ENCODE results near the gene REV3L. TPM values are rescaled to one million over a fixed set of nuclear protein-coding genes. Genes with fewer than 3 reads are reported as not detected.

Gene REV3L
- polyA plus RNA-seq, 3 donors from 2014 or later, result 0.75 to 18.3 (median 9.0) TPM

DNA sequence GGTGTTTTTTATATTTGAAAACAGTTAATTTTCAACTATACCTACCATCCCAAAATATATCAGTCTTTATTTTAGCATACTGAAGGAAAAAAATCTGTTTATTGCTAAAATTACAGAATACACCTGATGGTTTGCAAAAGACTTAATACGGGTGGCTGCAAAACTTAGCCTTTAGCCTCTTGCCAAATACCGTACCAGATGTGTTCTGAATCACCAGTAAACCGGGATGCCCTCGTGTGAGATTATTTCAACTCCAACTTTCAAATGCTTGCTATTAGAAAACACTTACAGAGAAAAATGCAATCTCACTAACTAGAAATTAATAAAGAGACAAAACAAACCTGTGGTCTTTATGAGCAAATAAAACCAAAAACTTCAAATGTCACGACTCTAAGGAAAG lies 36.0 kb downstream of the REV3L start:
- Mint-ChIP-seq H3K36me3 (no peaks in the 10 kb centered on the region), H3K4me1 (peaks cover 2 to 5% of the 10 kb centered on the region in 2 donors), H3K27me3 (ENCODE audit: low read depth in 3 of 3) (peaks cover 0 to 2% (median 0%) of the 10 kb centered on the region in 3 donors), H3K9me3 (no peaks in the 10 kb centered on the region), H3K27ac (no peak overlapping the region), H3K4me3 (no peak overlapping the region)
- DNase-seq, result no peak

DNA sequence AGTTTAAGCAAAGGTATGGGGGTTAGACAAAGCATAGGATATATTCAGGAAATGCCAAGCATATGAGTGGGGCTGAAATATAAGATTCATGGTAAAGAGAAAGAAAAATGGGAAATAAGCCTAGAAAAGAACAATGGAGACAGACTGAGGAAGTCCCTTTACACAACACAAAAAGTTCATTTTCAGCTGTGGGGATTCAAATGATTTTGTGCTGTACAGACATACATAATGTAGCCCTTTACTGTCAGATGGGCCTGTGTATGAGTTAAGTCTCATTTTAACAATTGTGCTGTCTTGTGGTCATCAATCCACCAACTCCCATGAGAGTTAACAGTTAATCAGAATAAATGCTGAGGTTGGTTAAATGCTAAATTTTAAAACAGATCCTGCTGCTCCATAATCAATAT lies 37.2 kb downstream of the REV3L start:
- H3K4me1 Mint-ChIP-seq, result peaks cover 7 to 13% of the 10 kb centered on the region in 2 donors
- H3K27ac Mint-ChIP-seq, result peak overlapping the region in 1 of 6 donors; percentile 20
- no peak for DNase-seq
- no peak overlapping the region for H3K4me3 Mint-ChIP-seq
- peaks cover 0 to 2% (median 0%) of the 10 kb centered on the region in 3 donors for H3K27me3 Mint-ChIP-seq (ENCODE audit: low read depth in 3 of 3)
- no peaks in the 10 kb centered on the region for H3K9me3 Mint-ChIP-seq
- H3K36me3 Mint-ChIP-seq, result no peaks in the 10 kb centered on the region

DNA sequence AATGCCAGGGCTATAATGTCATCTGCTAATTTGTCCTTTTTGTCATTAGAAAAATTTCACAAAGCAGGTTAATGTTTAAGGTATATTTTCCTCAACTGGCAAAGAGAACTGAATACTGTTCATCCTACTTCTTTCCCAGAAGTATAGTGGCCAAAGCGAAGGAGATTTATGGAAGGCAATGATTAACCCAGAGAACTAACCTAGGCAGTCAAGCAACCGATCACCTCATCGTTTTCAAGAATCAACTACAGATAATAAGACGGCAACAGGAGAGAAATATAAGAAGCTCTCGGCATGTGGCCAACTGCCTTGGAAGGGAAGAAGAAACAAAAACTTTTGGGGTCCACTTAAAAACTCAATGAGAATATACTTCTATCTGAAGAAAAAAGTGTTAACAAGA lies 38.2 kb downstream of the REV3L start:
- Mint-ChIP-seq H3K36me3 (no peaks in the 10 kb centered on the region), H3K4me3 (no peak overlapping the region), H3K4me1 (peaks cover 7 to 13% of the 10 kb centered on the region in 2 donors), H3K27ac (no peak overlapping the region), H3K9me3 (no peaks in the 10 kb centered on the region), H3K27me3 (ENCODE audit: low read depth in 3 of 3) (no peaks in the 10 kb centered on the region)
- no peak for DNase-seq

DNA sequence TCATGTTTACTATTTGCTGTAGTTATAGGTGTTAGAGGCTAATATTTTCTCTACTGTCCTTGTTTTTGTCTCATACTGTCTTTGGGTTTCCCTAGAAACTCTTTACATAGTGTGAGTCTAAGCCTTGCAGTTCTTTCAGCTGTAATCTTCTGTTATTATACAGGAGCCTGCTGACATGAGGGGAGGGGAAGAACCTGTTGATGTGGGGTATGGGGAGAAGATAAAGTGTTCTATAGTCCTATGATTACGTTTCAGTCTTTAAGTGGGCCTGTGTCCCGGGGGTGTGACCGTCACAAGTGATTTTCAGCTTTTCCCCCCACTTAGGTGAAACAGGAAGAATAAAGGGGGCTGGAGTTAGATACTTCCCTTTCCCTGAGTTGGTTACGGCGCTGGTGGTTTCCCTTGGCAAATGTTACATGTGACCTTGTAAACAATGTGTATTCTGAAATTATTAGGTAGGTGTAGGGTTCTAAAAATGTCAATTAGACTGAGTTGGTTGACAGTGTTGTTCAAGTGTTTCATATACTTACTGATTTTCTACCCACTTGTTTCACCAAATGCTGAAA lies 41.3 kb downstream of the REV3L start:
- Mint-ChIP-seq H3K4me1 (peaks cover 7 to 13% of the 10 kb centered on the region in 2 donors), H3K4me3 (no peak overlapping the region)

DNA sequence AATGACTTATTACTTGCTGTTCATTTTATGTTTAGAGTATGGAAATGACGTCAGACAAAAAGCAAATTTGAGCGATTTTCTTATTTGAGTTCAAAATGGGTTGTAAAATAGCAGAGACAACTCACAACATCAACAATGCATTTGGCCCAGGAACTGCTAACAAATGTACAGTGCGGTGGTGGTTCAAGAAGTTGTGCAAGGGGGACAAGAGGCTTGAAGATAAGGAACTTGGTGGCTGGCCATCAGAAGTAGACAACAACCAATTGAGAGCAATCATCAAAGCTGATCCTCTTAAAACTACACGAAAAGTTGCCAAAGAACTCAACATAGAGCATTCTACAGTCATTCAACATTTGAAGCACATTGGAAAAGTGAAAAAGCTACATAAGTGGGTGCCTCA lies 43.8 kb downstream of the REV3L start:
- Mint-ChIP-seq H3K36me3 (no peaks in the 10 kb centered on the region), H3K4me3 (no peak overlapping the region), H3K4me1 (peaks cover 10 to 24% of the 10 kb centered on the region in 2 donors), H3K27me3 (ENCODE audit: low read depth in 3 of 3) (no peaks in the 10 kb centered on the region), H3K9me3 (peaks cover 0 to 2% (median 0%) of the 10 kb centered on the region in 6 donors), H3K27ac (no peak overlapping the region)
- no peak for DNase-seq

More for the DNA sequence above, 41.3 kb downstream of the REV3L start:
- H3K27ac Mint-ChIP-seq, result peak overlapping the region in 1 of 6 donors; percentile 9
- H3K36me3 Mint-ChIP-seq, result no peaks in the 10 kb centered on the region
- no peaks in the 10 kb centered on the region for H3K9me3 Mint-ChIP-seq
- no peaks in the 10 kb centered on the region for H3K27me3 Mint-ChIP-seq (ENCODE audit: low read depth in 3 of 3)
- DNase-seq, result no peak

DNA sequence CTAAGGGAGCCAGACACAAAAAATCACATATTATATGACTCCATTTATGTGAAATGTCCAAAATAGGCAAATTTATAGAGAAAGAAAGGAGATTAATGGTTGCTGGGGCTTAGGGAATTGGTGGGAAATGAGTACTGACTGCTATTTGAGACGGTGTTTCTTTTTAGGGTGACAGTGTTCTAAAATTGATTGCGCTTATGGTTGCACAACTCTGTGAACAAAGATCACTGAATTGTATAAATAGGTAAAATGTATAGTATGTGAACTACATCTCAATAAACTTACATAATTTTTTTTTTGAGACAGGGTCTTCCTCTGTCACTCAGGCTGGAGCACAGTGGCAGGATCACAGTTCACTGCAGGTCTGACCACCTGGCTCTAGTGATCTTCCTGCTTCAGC lies 45.4 kb downstream of the REV3L start:
- H3K9me3 Mint-ChIP-seq, result peaks cover 0 to 2% (median 0%) of the 10 kb centered on the region in 6 donors
- H3K4me3 Mint-ChIP-seq, result no peak overlapping the region

DNA sequence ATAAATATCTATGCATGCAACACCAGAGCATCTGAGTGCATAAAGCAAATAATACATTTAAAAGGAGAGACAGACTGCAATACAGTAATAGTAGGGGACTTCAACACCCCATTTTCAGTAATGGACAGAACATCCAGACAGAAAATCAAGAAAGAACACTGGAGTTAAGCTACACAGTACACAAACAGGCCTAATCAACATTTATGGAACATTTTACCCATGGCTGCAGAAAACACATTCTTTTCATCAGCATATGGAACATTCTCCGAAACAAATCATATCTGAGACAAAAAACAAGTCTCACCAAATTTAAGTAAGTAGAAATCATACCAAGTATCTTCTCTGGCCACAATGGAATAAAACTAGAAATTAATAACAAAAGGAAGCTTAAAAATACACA lies 50.5 kb downstream of the REV3L start:
- no peak overlapping the region for H3K27ac Mint-ChIP-seq
- H3K4me1 Mint-ChIP-seq, result peaks cover 18 to 55% of the 10 kb centered on the region in 2 donors
- DNase-seq, result no peak
- peaks cover 12 to 24% (median 17%) of the 10 kb centered on the region in 3 donors for H3K36me3 Mint-ChIP-seq
- H3K4me3 Mint-ChIP-seq, result no peak overlapping the region
- H3K9me3 Mint-ChIP-seq, result peaks cover 3 to 15% (median 9%) of the 10 kb centered on the region in 6 donors
- H3K27me3 Mint-ChIP-seq (ENCODE audit: low read depth in 3 of 3), result peaks cover 0 to 2% (median 0%) of the 10 kb centered on the region in 3 donors

More for the DNA sequence above, 45.4 kb downstream of the REV3L start:
- no peak for DNase-seq
- Mint-ChIP-seq H3K4me1 (peaks cover 14 to 38% of the 10 kb centered on the region in 2 donors), H3K27ac (no peak overlapping the region), H3K27me3 (ENCODE audit: low read depth in 3 of 3) (no peaks in the 10 kb centered on the region), H3K36me3 (no peaks in the 10 kb centered on the region)

DNA sequence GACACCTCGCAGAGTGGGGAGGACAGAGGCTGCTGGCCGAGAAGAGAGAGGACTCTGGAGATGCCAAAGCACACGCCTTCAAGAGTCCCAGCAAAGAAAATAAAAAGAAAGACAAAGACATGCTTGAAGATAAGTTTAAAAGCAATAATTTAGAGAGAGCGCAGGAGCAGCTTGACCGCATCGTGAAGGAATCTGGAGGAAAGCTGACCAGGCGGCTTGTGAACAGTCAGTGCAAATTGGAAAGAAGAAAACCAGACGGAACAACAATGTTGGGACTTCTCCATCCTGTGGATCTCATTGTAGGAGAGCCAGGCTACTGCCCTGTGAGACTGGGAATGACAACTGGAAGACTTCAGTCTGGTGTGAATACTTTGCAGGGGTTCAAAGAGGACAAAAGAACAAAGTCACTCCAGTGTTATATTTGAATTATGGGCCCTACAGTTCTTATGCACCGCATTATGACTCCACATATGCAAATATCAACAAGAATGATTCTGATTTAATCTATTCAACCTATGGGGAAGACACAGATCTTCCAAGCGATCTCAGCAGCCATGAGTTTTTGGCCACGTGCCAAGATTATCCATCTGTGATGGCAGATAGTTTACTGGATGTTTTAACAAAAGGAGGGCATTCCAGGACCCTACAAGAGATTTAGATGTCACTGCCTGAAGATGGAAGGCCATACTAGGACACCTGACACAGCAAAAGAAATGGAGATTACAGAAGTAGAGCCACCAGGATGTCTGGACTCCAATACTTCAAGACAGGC lies 52.2 kb downstream of the REV3L start:
- Mint-ChIP-seq H3K27me3 (ENCODE audit: low read depth in 3 of 3) (peaks cover 0 to 2% (median 0%) of the 10 kb centered on the region in 3 donors), H3K27ac (no peak overlapping the region), H3K9me3 (peaks cover 3 to 15% (median 9%) of the 10 kb centered on the region in 6 donors), H3K4me3 (no peak overlapping the region), H3K36me3 (peaks cover 12 to 28% (median 17%) of the 10 kb centered on the region in 3 donors), H3K4me1 (peaks cover 23 to 59% of the 10 kb centered on the region in 2 donors)
- no peak for DNase-seq

DNA sequence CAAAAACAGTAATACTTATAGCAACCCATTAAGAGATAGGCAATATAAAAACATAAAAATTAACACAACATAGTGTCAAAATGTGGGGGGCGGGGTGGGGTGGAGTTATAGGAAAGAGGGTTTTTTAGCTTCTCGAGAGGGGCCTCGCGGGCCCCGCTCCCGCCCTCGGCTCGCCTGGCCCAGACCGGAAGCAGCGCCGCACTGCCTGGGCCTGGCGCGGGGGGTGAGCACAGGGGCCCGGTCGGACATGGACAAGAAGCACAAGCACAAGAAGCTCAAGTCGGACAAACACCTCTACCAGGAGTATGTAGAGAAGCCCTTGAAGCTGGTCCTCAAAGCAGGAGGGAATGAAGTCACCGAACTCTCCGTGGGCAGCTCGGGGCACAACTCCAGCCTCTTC lies 53.4 kb downstream of the REV3L start:
- Mint-ChIP-seq H3K4me3 (no peak overlapping the region), H3K4me1 (peaks cover 20 to 53% of the 10 kb centered on the region in 2 donors), H3K27me3 (ENCODE audit: low read depth in 3 of 3) (peaks cover 0 to 2% (median 0%) of the 10 kb centered on the region in 3 donors), H3K36me3 (peaks cover 12 to 28% (median 17%) of the 10 kb centered on the region in 3 donors), H3K27ac (no peak overlapping the region), H3K9me3 (peaks cover 1 to 15% (median 9%) of the 10 kb centered on the region in 6 donors)
- DNase-seq, result no peak

DNA sequence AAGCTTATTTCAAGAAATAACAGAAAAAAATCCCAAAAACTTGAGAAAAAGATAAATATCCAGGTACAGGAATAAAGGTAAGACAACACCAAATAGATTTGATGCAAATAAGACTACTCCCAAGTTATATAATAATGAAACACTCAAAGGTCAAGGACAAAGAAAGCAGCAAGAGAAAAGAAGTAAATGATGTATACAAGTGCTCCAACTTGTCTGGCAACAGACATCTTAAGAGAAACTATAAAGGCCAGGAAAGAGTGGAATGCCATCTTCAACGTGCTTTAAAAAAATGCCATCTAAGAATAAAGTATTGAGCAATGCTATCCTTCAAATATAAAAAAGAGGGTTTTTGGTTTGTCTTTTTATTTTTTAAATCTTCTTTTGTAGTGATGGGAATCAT lies 54.2 kb downstream of the REV3L start:
- H3K9me3 Mint-ChIP-seq, result peaks cover 1 to 15% (median 9%) of the 10 kb centered on the region in 6 donors
- no peak for DNase-seq
- peaks cover 0 to 2% (median 0%) of the 10 kb centered on the region in 3 donors for H3K27me3 Mint-ChIP-seq (ENCODE audit: low read depth in 3 of 3)
- H3K4me1 Mint-ChIP-seq, result peaks cover 22 to 58% of the 10 kb centered on the region in 2 donors
- no peak overlapping the region for H3K4me3 Mint-ChIP-seq
- H3K36me3 Mint-ChIP-seq, result peaks cover 12 to 28% (median 17%) of the 10 kb centered on the region in 3 donors
- no peak overlapping the region for H3K27ac Mint-ChIP-seq

DNA sequence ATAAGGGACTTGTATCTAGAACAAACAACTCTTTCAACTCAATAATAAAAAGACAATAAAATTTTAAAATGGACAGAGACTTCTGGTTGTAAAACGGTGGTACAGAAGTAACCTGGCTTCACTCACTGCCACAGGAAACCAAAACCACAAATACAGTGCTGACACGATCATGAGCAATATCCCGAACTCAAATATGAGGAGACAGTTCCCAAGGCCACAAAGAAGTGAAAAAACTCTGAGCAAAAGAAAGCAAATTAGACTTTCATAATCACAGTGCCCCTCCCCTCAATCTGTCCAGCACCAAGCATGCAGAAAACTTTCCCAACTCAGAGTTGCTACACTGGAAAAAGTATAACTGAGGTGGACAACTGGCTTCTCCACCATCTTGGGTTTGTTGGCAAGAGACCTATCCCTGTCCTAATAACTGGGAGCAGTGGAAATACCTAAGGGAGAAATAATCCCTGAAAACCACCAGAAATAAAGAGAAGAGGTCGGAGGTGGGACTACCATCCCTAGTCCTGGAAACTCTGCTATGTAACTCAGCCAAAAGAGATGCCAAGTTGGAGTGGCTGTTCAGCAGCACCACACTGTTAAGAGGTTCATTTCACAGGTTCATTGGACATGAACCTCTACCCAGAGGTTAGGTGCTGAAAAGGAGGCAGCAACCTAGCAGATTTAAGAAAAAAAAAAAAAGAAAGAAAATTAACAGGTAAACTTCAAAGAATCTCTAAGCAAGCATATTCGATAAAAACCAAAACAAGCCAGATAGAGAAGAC lies 55.5 kb downstream of the REV3L start:
- Mint-ChIP-seq H3K27ac (peak overlapping the region in 2 of 6 donors; percentile 9 to 42), H3K27me3 (ENCODE audit: low read depth in 3 of 3) (peaks cover 0 to 2% (median 0%) of the 10 kb centered on the region in 3 donors), H3K4me3 (peak overlapping the region; percentile 12 to 64 (median 58)), H3K4me1 (peaks cover 20 to 54% of the 10 kb centered on the region in 2 donors), H3K36me3 (peaks cover 12 to 28% (median 17%) of the 10 kb centered on the region in 3 donors), H3K9me3 (peaks cover 1 to 15% (median 9%) of the 10 kb centered on the region in 6 donors)
- DNase-seq, result peak; percentile 5 to 19 (median 15)

DNA sequence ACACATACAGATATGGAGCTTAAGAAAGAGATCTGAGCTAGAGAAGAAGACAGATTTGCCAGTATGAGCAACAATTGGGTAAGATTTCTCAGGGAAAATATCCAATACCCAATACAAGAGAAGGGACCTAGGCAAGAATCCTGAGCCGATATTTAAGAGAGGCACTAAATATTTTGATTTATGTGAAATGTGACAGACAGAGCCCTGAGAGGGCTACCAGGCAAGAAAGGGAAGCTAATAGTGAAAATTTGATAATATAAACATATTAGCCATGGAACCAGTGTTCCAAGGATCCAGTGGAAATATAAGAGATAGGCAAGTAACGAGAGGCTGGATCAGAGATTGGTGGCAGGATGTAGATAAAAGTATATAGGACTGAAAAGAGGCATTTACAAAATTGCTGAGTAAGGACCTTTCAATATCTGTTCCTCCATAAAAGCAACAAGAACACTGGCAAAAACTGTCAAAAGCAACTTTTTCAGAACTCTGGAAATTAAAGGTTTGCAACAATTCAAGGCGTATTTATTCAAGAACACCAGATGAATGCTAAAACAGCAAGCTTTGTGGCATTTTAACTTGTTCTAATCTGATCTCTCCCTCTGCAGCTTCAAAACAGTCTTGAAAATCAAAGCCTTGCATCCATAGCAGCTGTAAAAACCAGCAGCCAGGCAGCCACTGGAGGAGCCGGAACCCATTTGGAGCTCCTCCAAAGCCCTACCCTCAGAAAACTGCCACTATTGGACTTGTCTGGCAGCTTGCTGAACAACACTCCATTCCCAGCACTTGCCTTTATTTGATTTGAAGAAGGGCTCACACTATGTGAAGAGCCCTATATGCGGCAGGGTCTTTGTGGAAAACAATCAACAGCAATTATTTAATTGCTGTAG lies 58.8 kb downstream of the REV3L start:
- H3K4me3 Mint-ChIP-seq, result no peak overlapping the region
- H3K9me3 Mint-ChIP-seq, result peaks cover 0 to 14% (median 9%) of the 10 kb centered on the region in 6 donors
- no peak for DNase-seq
- peaks cover 12 to 17% (median 12%) of the 10 kb centered on the region in 3 donors for H3K36me3 Mint-ChIP-seq
- H3K4me1 Mint-ChIP-seq, result peaks cover 13 to 35% of the 10 kb centered on the region in 2 donors
- no peak overlapping the region for H3K27ac Mint-ChIP-seq
- peaks cover 0 to 2% (median 0%) of the 10 kb centered on the region in 3 donors for H3K27me3 Mint-ChIP-seq (ENCODE audit: low read depth in 3 of 3)
